ENCODE data around the gene TRIM54. TPM values are rescaled to one million over a fixed set of nuclear protein-coding genes. Genes with fewer than 3 reads are reported as not detected.

TRIM54 gene
- not detected for total RNA-seq

GRCh38 chr2:27281855-27282559, at the start of gene TRIM54:
Gene TRIM54, plus strand, starts transcription at chr2:27282429. Its CDS starts 303 bp downstream, at chr2:27282732.

GRCh38 chr2:27262379-27263286, 19.6 kb upstream of the TRIM54 start, which contains the start of gene SLC30A3:
Gene SLC30A3, minus strand, starts transcription at chr2:27263047. Its CDS starts 141 bp downstream, at chr2:27262906.

GRCh38 chr2:27275211-27276150, 6.7 kb upstream of the TRIM54 start, which contains the start of gene DNAJC5G:
Gene DNAJC5G, plus strand, starts transcription at chr2:27275433. Its CDS starts 1,296 bp downstream, at chr2:27276729.

GRCh38 chr2:27308359-27308881, 26.2 kb downstream of the TRIM54 start, which contains the start of gene UCN:
Gene UCN, minus strand, starts transcription at chr2:27308445. Its CDS starts 550 bp downstream, at chr2:27307895.

GRCh38 chr2:27322766-27323595, 40.8 kb downstream of the TRIM54 start, which contains the start of gene MPV17:
Gene MPV17, minus strand, starts transcription at chr2:27323097. Its CDS starts 580 bp downstream, at chr2:27322517.

GRCh38 chr2:27356382-27357181, 74.4 kb downstream of the TRIM54 start, which contains the start of gene GTF3C2:
Gene GTF3C2, minus strand, starts transcription at chr2:27356764. Its CDS starts 13,210 bp downstream, at chr2:27343554.

Other genes starting within 250 kb of the TRIM54 start
- gene TMEM214, start 249.5 kb upstream of the TRIM54 start, total RNA-seq: 15.7 TPM
- 16.3 TPM for gene AGBL5, start 230.8 kb upstream of the TRIM54 start, total RNA-seq
- gene OST4, start 210.8 kb upstream of the TRIM54 start, total RNA-seq: 192 TPM
- gene EMILIN1, start 203.8 kb upstream of the TRIM54 start, total RNA-seq: 2.2 TPM
- gene KHK, start 195.7 kb upstream of the TRIM54 start, total RNA-seq: 6.9 TPM
- 29.1 TPM for gene CGREF1, start 163.3 kb upstream of the TRIM54 start, total RNA-seq
- gene ABHD1, start 158.6 kb upstream of the TRIM54 start, total RNA-seq: 0.31 TPM
- gene PREB, start 147.8 kb upstream of the TRIM54 start, total RNA-seq: 21.9 TPM
- not detected for gene PRR30, start 143.0 kb upstream of the TRIM54 start, total RNA-seq
- gene TCF23, start 133.4 kb upstream of the TRIM54 start, total RNA-seq: not detected
- 35.4 TPM for gene ATRAID, start 70.4 kb upstream of the TRIM54 start, total RNA-seq
- gene SLC5A6, start 70.2 kb upstream of the TRIM54 start, total RNA-seq: 28.8 TPM
- 20.7 TPM for gene CAD, start 65.1 kb upstream of the TRIM54 start, total RNA-seq
- 0.31 TPM for gene SLC30A3, start 19.4 kb upstream of the TRIM54 start, total RNA-seq
- not detected for gene DNAJC5G, start 7.0 kb upstream of the TRIM54 start, total RNA-seq
- gene UCN, start 26.0 kb downstream of the TRIM54 start, total RNA-seq: not detected
- 107 TPM for gene MPV17, start 40.7 kb downstream of the TRIM54 start, total RNA-seq
- gene GTF3C2, start 74.3 kb downstream of the TRIM54 start, total RNA-seq: 56.7 TPM
- 20.7 TPM for gene EIF2B4, start 87.9 kb downstream of the TRIM54 start, total RNA-seq
- 57.0 TPM for gene SNX17, start 88.2 kb downstream of the TRIM54 start, total RNA-seq
- 12.8 TPM for gene ZNF513, start 98.3 kb downstream of the TRIM54 start, total RNA-seq
- gene PPM1G, start 127.2 kb downstream of the TRIM54 start, total RNA-seq: 63.2 TPM
- gene NRBP1, start 146.2 kb downstream of the TRIM54 start, total RNA-seq: 82.9 TPM
- not detected for gene KRTCAP3, start 160.0 kb downstream of the TRIM54 start, total RNA-seq
- 70.7 TPM for gene IFT172, start 207.3 kb downstream of the TRIM54 start, total RNA-seq
- 43.2 TPM for gene FNDC4, start 212.8 kb downstream of the TRIM54 start, total RNA-seq
- 1.3 TPM for gene GCKR, start 214.4 kb downstream of the TRIM54 start, total RNA-seq